ENCODE measurements around the gene OR5D14.

Gene OR5D14

DNA sequence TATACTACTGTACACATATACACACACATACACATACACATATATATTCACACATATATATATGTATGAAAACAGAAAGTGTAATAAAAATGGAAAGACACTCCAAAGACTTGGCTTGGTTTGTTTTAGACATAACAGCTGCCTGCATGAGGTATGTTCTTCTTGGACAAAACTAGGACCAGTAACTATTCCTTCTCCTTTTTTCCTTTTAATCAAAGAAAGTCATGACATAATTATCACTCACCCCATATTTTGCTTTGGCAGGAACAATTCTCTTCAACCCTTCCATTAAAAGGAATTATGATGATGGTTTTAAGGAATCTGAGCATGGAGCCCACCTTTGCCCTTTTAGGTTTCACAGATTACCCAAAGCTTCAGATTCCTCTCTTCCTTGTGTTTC is at the start of gene OR5D14:
TSS of gene OR5D14 (plus strand) at position 301 of the 400 bp plus-strand sequence. CDS start at position 301, 0 bp downstream.
- no peak for DNase-seq (ENCODE audit: low read depth)

DNA sequence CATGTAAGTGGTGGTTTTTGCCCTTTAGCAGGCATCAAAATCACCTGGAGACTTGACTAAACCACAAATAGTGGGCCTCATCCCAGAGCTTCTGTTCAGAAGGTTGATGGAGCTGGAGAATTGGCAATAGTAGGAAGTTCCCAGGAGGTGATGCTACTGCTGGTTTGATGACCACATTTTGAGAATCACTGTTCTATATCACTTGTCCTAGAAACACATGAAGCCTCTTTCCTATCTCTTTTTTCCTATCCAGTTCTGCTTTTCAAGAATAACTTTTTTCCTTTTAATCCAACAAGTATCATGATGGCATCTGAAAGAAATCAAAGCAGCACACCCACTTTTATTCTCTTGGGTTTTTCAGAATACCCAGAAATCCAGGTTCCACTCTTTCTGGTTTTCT is 22.2 kb upstream of the OR5D14 start, which contains the start of gene OR5D13:
TSS of gene OR5D13 (plus strand) at position 301 of the 400 bp plus-strand sequence. CDS start at position 301, 0 bp downstream.
- no peak for DNase-seq (ENCODE audit: low read depth)

DNA sequence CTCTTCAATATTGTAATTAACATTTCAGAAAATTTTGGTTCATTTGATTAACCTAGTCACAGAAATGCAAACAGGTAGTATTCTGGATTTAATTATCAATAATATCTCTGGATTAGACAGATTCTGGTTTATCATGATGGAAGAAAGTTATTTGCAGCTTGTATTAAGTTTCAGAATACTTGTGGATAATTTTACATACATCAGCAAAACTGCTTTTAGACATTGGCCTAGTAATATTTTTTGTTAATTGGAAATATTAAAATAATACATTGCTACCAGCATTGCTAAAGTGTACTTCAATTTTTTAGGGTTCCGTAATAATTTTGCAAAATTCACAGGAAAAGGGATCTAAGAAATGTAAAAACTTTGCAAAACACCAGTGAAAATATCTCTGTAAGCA is 3.8 kb upstream of the OR5D14 start:
- DNase-seq (ENCODE audit: low read depth) = no peak

DNA sequence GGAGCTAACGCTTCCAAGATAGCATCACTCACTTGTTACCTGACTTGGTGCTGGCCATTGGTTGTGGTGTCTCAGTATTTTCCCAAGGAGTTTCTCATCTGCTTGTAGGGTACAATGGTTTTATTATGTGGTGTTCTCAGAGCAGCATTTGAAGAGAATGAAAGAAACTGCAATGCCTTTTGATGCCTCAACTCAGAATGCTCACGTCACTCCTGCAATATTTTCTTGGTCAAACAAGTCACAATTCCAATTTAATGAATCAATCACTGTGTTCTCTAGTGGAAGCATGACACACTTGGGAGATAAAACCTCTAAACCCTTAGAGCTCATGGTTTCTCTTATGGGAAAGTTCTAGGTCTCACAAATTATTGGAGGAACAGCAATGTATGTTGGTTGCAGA is 2.0 kb upstream of the OR5D14 start:
- no peak for DNase-seq (ENCODE audit: low read depth)

DNA sequence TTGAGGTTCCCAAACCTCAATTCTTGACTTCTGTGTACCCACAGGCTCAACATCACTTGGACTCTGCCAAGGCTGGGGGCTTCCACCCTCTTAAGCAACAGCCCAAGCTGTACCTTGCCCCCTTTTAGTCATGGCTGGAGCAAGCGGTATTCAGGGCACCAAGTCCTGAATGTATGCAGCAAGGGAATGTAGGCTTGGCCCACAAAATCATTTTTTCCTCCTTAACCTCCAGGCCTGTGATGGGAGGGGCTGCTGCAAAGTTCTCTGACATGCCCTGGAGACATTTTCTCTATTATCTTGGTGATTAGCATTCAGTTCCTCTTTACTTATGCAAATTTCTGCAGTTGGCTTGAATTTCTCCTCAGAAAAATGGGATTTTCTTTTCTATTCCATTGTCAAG is 10.9 kb downstream of the OR5D14 start:
- DNase-seq (ENCODE audit: low read depth) = no peak

DNA sequence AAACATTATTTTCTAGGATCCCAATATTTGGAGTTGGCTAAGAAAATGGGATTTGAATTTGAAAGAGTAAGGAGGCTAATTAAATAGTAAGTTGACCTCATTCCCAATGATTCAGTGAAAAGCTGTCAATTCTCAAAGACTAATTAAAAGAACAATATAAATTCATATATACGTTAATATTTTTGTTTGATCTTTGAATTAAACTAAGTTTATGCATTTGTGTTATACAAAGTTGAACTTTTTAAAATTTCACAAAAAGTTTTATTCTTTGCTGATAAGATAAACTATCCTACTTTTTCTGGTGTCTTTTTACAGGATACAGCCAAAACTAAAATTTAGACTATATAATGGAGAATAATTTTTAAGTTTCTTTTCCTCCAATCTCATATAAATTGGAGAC is 15.7 kb downstream of the OR5D14 start, which contains the start of gene OR5L1:
TSS of gene OR5L1 (plus strand) at position 301 of the 400 bp plus-strand sequence. CDS start 100 bp downstream, outside the sequence.
- DNase-seq (ENCODE audit: low read depth) = no peak

DNA sequence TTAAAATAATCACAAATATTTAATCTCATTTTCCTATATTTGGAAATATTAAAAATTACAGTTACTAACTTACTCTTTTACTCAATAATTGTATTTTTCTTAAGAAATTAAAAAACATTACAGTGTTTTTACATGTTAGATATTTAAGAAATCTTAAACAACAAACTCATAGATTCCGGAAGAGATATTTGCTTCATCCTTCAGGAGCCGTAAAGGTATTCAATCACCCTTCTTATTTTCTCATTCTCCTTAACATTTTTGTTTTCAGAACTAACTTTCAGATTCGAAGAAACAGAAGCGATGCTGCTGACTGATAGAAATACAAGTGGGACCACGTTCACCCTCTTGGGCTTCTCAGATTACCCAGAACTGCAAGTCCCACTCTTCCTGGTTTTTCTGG is 24.0 kb downstream of the OR5D14 start, which contains the start of gene OR5D18:
TSS of gene OR5D18 (plus strand) at position 301 of the 400 bp plus-strand sequence. CDS start at position 301, 0 bp downstream.
- DNase-seq (ENCODE audit: low read depth) = no peak

DNA sequence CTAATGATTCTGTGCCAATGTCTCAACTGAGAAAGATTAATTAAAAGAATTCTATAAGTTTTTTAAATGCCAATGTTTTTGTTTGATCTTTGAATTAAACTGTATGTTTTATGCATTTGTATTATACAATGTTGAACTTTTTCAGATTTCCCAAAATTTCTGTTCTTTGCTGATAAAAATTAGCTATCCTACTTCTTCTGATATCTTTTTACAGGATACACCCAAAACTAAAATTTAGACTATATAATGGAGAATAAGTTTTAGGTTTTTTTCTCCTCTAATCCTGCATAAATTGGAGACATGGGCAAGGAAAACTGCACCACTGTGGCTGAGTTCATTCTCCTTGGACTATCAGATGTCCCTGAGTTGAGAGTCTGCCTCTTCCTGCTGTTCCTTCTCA is 31.6 kb downstream of the OR5D14 start, which contains the start of gene OR5L2:
TSS of gene OR5L2 (plus strand) at position 301 of the 400 bp plus-strand sequence. CDS start at position 301, 0 bp downstream.
- DNase-seq (ENCODE audit: low read depth) = no peak

DNA sequence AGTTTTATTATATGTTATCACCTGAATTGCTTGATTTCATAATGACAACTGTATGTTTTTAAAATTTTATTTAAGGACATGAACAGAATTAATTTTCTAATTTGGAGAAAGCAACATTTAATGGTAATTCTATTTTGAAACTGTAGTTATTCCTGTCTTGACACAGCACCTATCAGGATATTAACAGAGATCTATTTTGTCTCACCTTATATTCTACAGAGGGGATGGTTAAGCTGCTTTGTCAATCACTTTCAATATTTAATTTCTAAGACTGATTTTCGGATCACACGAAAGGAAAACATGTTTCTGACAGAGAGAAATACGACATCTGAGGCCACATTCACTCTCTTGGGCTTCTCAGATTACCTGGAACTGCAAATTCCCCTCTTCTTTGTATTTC is 43.1 kb downstream of the OR5D14 start, which contains the start of gene OR5D16:
TSS of gene OR5D16 (plus strand) at position 301 of the 400 bp plus-strand sequence. CDS start at position 301, 0 bp downstream.
- DNase-seq (ENCODE audit: low read depth) = no peak
